Measurements from ENCODE around the gene IBTK.

GRCh38 chr6:82273295-82273694, 25.8 kb upstream of the IBTK start:
- TF ChIP-seq, protein P1, sequence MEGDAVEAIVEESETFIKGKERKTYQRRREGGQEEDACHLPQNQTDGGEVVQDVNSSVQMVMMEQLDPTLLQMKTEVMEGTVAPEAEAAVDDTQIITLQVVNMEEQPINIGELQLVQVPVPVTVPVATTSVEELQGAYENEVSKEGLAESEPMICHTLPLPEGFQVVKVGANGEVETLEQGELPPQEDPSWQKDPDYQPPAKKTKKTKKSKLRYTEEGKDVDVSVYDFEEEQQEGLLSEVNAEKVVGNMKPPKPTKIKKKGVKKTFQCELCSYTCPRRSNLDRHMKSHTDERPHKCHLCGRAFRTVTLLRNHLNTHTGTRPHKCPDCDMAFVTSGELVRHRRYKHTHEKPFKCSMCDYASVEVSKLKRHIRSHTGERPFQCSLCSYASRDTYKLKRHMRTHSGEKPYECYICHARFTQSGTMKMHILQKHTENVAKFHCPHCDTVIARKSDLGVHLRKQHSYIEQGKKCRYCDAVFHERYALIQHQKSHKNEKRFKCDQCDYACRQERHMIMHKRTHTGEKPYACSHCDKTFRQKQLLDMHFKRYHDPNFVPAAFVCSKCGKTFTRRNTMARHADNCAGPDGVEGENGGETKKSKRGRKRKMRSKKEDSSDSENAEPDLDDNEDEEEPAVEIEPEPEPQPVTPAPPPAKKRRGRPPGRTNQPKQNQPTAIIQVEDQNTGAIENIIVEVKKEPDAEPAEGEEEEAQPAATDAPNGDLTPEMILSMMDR (IDR thresholded peaks at IDR 0.05; ENCODE audit: low read depth, low read length, poor library complexity, severe bottlenecking) = no peak
- TF ChIP-seq EZH2phosphoT487 (IDR thresholded peaks at IDR 0.05; ENCODE audit: borderline replicate concordance, low read length) = no peak

All from DOHH2 (cell line).